Measurements from ENCODE around the gene SF3A2.
A peak's percentile ranks its signal among the peaks of the same experiment; 100 is the strongest.

SF3A2 gene

DNA sequence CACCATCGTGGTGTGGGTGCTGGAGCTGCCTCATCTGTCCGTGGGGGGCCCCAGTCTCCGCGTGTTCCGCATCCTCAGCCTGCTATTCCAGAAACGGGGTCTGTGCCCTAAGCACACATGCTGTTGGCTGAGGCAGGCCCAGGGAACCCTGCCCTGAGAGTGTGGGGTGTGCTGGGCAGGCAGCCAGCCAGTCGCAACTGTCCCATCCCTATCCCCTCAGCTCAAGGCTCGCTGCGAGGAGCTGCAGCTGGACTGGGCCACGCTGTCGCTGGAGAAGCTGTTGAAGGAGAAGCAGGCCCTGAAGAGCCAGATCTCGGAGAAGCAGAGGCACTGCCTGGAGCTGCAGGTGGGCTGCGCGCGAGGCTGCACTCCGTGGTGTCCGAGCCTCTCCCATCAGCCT, 22.4 kb upstream of the SF3A2 start:
- TF ChIP-seq CTCF (conservative IDR thresholded peaks at IDR 0.05; ENCODE audit: low read depth, low read length), result no peak
- no peak overlapping the region for H3K4me3 ChIP-seq (ENCODE audit: low read length)
- DNase-seq (ENCODE audit: low read depth), result no peak

GRCh38 chr19:2215281-2215751, 21.3 kb upstream of the SF3A2 start:
- no peak overlapping the region for H3K4me3 ChIP-seq (ENCODE audit: low read length)
- TF ChIP-seq CTCF (conservative IDR thresholded peaks at IDR 0.05; ENCODE audit: low read depth, low read length), result no peak
- DNase-seq (ENCODE audit: low read depth), result no peak

DNA sequence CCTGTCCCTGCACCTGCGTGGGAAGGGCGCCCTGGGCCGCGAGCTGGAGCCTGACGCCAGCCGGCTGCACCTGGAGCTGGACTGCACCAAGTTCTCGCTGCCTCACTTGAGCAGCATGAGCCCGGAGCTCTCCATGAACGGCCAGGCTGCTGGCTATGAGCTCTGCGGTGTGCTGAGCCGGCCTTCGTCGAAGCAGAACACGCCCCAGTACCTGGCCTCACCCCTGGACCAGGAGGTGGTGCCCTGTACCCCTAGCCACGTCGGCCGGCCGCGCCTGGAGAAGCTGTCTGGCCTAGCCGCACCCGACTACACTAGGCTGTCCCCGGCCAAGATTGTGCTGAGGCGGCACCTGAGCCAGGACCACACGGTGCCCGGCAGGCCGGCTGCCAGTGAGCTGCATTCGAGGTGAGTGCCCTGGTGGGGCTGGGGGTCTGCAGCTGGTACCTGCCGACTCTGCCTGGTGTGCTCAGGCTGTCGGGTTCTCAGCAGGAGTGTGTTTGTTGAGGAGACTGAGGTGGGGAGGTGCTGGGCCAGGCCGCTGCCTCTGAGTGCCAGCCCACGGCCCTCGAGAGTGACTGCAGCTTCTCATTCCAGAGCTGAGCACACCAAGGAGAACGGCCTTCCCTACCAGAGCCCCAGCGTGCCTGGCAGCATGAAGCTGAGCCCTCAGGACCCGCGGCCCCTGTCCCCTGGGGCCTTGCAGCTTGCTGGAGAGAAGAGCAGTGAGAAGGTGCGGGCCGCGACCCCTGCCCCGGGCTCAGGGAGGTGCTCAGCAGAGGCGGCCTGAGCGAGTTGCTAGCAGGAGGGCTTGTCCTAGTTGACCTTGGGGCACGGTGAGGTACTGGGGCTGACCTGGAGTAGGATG, 20.0 kb upstream of the SF3A2 start:
- no peak for TF ChIP-seq CTCF (conservative IDR thresholded peaks at IDR 0.05; ENCODE audit: low read depth, low read length)
- H3K4me3 ChIP-seq (ENCODE audit: low read length), result no peak overlapping the region
- DNase-seq (ENCODE audit: low read depth), result no peak

DNA sequence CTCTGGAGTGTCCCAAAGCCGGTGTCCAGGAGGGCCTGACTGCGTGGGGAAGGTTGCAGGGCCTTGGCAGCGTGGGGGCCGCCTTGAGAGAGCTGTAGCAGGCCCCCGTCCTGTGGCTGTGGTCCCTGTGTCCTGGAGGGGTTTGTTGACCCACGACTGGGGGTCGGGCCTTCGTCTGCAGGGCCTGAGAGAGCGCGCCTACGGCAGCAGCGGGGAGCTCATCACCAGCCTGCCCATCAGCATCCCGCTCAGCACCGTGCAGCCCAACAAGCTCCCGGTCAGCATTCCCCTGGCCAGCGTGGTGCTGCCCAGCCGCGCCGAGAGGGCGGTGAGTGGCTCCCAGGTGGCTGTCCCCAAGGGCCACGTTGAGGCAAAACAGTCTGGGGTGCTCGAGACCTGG, 19.0 kb upstream of the SF3A2 start:
- H3K4me3 ChIP-seq (ENCODE audit: low read length), result no peak overlapping the region
- DNase-seq (ENCODE audit: low read depth), result no peak
- TF ChIP-seq CTCF (conservative IDR thresholded peaks at IDR 0.05; ENCODE audit: low read depth, low read length), result no peak

- no peak for TF ChIP-seq CTCF (conservative IDR thresholded peaks at IDR 0.05; ENCODE audit: low read depth, low read length)
- no peak for DNase-seq (ENCODE audit: low read depth)
- H3K4me3 ChIP-seq (ENCODE audit: low read length), result no peak overlapping the region
Measured at GRCh38 chr19:2219726-2220125, 16.9 kb upstream of the SF3A2 start.

DNA sequence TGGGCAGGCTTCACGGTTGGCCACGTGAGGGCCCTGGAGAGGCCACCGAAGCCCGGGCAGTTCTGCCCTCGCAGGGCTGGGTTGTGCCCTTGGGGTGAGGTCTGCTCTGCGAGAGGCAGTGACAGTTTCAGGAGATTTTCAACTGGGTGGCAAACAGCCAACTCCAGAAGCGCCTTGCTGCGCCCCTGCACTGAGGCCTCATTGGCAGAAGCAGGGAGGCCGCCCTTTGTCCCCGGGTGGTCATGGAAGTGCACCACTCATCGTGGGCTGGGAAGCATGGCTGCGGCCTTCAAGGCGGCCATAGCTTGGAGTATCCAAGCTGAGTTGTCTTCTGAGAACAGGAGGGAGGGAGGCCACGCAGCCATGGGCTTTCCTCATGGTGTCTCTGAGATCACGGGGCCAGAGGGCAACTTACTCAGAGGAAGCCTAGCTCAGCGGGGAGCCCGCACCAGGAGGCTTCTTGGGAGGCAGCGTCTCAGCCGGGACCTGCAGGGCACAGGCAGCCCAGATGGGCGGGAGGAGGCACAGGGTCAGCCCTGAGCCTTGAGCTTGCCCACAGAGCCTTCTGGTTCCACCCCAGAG, 15.3 kb upstream of the SF3A2 start:
- no peak for DNase-seq (ENCODE audit: low read depth)
- TF ChIP-seq CTCF (conservative IDR thresholded peaks at IDR 0.05; ENCODE audit: low read depth, low read length), result no peak
- H3K4me3 ChIP-seq (ENCODE audit: low read length), result no peak overlapping the region

DNA sequence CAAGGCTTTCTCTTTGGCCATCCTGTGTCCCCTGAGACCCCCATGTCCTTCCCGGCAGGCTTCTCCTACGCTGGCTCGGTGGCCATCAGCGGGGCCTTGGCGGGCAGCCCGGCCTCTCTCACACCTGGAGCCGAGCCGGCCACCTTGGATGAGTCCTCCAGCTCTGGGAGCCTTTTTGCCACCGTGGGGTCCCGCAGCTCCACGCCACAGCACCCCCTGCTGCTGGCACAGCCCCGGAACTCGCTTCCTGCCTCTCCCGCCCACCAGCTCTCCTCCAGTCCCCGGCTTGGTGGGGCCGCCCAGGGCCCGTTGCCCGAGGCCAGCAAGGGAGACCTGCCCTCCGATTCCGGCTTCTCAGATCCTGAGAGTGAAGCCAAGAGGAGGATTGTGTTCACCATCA, 14.7 kb upstream of the SF3A2 start:
- no peak overlapping the region for H3K4me3 ChIP-seq (ENCODE audit: low read length)
- DNase-seq (ENCODE audit: low read depth), result no peak
- peak; percentile 27 for TF ChIP-seq CTCF (conservative IDR thresholded peaks at IDR 0.05; ENCODE audit: low read depth, low read length)

Measured in retinal pigment epithelial cell (primary cell).